ENCODE measurements around the gene SAG.
A peak's percentile ranks its signal among the peaks of the same experiment; 100 is the strongest.
"Not testable (repeated sequence)": the region's sequence is repeated elsewhere in the genome, so short reads cannot be mapped to it uniquely, and the experiment has no call there.

Gene SAG

GRCh38 chr2:233369897-233370685 is 62.5 kb downstream of the SAG start:
- intact Hi-C loops (cut with DNase I) = no loop called here
- DNase-seq = no peak

DNA sequence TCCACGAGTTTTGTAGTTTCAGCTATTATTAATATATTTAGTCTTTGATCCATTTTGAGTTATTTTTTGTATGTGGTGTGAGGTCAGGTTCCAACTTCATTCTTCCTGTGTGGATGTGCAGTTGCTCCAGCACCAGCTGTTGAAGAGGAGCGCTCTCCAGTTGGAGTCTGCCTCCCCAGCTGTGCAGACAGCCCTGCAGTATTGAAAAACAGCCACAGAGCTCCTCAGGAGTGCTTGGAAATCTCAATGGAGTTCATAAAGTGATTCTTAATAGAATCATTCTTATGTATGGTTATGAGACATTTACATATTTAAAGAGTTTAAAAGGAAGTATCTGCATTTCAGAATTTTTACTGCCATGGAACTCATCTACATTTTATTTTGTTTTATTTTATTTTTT is 64.0 kb downstream of the SAG start:
- DNase-seq = no peak

GRCh38 chr2:233372855-233373254 is 65.2 kb downstream of the SAG start:
- DNase-seq = no peak
- intact Hi-C loops (cut with DNase I) = no loop called here

More for the DNA sequence above, 64.0 kb downstream of the SAG start:
- intact Hi-C loops (cut with DNase I) = no loop called here

GRCh38 chr2:233373316-233373715 is 65.7 kb downstream of the SAG start:
- DNase-seq = no peak
- intact Hi-C loops (cut with DNase I) = no loop called here

- DNase-seq; intact Hi-C loops (cut with DNase I): not testable (repeated sequence)
Observed at GRCh38 chr2:233374776-233375175, 67.2 kb downstream of the SAG start.

DNA sequence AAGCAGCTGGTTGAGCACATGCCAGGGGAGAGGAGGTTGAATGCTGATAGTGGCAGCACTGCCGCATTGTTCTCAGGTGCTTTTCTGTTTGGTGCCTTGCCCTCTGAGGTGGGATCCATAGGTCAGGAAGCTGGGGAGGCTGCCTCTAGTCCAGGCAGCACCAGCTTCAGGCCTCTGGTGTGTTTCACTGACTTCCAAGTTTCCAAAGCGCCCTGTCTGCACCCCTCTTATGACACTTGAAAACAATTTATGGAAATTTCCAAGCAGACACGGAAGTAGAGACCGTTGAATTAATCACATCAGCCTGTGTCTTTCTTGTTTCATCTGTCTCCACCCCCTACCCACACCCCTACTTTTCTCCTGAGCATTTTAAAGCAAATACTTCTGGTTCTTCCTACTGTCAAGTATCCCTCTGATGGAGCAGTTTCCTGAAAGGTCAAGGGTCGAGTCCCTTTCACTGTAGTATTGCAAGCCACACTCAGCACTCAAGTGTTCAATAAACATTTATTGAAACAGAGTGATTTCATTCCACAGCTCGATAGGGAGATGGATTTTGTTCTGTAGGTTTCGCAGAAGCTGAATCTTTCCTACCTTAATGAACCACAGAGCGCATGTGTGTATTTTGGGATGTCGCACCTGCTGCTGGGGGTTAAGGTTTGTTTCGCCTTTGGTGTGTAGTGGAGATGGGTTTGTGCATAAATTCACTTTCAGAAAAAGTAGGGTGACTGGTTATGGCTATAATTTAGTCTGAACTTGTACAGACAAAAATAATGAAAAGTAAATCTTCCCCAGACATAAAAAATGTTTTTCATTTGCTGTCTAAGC is 68.1 kb downstream of the SAG start:
- no peak for DNase-seq
- intact Hi-C loops (cut with DNase I) = no loop called here

GRCh38 chr2:233379034-233379433 is 71.4 kb downstream of the SAG start:
- no peak for DNase-seq
- intact Hi-C loops (cut with DNase I) = no loop called here

DNA sequence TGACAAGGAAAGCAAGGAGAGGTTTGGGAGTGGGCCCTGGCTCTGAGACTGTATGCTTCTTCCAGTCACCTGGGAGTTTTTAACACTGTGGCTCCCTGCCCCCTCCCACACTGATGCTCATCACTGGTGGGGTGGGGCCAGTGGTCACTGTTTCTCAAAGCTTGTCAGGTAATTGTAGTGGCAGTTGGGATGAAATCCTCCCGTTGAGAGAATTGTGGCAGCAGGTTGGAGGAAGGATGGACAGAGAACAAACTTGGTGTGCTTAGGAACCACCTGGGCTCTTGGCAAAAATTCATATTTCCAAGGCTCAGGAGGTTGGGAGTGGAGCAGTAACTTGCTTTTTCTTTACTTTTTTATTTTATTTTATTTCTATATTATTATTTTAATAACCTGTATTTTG is 71.8 kb downstream of the SAG start:
- DNase-seq = no peak
- intact Hi-C loops (cut with DNase I) = no loop called here

- no peak for DNase-seq
- intact Hi-C loops (cut with DNase I) = loop anchor here (10.0 kb wide), 1 partner anchor 64 kb away; no protein-coding TSS in a partner anchor
Observed at GRCh38 chr2:233380132-233380895, 72.7 kb downstream of the SAG start.

DNA sequence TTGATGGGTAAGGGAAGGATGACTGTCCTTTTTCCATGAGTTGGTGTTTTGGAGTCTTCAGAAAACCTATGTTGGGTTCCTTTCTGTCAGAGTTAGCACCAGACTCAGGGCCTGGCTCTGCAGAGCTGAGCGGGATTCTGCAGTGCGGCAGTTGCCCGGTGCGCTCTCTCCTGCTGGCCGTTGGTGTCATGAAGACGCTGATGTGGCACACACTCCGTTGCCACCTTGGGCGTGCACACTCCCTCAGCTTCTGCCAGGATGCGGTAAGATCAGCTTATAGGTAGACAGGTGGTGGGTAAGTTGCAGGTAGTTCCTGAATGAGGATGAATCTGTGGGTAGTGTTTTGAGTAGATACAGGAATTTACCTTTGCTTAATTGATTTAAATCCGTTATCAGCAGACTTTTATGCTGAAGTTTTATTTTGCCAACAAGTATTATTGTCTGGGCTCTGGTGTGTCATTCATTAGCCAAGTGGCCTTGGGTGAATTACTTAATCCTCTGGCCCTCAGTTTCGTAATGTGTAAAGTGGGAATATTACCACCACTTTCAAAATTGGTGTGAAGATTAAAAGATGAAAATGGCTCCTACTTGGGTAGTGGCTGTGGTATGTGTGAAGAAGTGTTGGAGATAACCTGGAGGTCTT is 73.5 kb downstream of the SAG start:
- no peak for DNase-seq
- intact Hi-C loops (cut with DNase I) = loop anchor here (10.0 kb wide), 1 partner anchor 64 kb away; no protein-coding TSS in a partner anchor

DNA sequence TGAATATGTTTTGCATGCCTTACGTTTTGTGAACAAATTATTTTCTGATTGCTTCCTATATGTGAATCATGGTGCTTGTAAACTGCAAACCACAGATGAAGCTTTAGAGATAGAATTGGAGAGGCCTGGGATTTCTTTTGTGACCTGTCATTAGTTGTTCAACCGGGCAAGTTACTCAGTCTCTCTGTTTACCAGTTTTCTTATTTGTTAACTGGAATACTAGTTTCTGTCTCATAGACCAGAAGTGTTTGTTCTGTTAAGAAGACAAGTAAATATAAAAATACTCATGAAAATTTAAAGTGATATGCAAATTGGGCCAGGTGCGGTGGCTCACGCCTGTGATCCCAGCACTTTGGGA is 74.0 kb downstream of the SAG start:
- intact Hi-C loops (cut with DNase I) = loop anchor here (10.0 kb wide), 1 partner anchor 63 kb away; no protein-coding TSS in a partner anchor

DNA sequence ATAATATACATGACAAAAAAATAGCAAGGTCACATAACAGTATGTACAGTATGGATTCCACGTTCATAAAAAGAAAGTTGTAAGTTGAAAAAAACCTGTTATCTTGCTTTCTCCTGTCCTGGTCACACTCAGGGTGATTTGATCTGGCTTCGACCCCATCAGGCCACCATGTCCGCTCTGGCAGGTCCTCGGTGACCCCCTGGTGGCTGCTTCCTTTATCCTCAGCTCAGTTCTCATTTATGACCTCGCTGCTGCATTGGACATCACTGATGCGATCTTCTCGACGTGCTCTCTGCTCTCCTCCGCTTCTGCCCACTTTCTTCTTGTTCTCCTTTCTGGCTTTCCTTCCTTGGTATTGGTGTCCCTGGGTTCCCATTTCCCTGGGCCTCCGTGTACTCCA is 76.4 kb downstream of the SAG start:
- DNase-seq = peak in 1 of 10 donors; percentile 37
- intact Hi-C loops (cut with DNase I) = loop anchor here (10.0 kb wide), 1 partner anchor 61 kb away; no protein-coding TSS in a partner anchor

More for the DNA sequence above, 74.0 kb downstream of the SAG start:
- no peak for DNase-seq

DNA sequence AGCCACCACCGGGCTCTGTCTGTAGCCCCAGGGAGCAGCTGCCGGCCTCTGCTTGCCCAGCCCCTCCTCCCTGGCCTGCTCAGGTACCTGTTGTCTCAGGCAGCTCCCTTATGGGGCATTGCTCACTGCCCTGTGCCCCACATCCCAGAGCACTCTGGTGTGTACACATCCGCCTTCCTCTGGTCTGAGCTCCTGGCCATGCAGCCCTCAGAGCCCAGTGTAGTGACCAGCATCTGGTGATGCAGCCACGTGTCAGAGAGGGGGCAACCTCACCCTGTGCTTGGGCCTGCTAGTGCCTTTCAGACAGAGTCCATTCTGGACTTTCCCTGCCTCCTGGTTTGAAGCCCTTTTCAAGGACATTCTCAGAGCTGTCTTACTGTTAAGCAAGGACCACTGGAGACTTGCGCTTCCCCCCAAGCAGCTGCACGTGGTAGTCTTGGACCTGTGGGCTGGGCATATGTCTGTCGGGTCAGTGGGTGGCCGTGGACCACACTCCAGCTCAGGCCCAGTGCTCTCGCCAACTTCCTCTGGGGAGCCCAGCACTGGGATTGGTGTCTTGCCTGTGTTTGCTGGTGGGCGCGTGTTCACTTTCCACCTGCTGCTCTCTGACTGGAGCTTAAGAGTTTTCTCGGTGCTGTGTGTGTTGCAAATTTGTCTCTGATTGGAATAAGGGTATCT is 77.3 kb downstream of the SAG start:
- peak in 1 of 10 donors; percentile 30 for DNase-seq
- intact Hi-C loops (cut with DNase I) = loop anchor here (10.0 kb wide), 1 partner anchor 60 kb away; no protein-coding TSS in a partner anchor

DNA sequence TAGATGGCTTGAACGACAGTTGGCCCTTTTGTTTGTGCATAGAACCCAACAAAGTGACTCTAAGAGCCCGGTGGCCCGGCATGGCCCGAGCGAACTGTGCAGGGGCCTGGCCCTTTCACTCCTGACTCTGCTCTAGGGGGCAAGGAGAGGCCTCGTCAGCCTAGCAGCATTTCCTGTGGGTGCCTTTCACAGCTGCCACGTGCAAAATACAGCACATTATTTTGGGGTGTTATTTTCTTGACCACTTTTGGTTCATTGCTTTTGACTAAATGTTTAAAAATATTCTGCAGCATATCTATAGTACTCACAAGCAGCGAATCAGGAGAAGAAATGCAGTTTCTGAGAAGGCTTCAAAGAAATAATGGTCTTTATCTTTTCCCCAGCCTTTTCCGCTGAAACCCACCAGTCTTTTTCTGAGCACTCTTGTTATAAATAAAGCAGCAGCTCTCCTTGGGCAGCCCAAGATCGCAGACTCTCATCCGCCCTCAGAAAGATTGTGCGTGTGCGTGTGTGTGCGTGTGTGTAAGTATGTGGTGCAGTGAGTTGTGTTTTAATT is 78.0 kb downstream of the SAG start:
- DNase-seq = no peak
- intact Hi-C loops (cut with DNase I) = loop anchor here (10.0 kb wide), 1 partner anchor 59 kb away; no protein-coding TSS in a partner anchor

DNA sequence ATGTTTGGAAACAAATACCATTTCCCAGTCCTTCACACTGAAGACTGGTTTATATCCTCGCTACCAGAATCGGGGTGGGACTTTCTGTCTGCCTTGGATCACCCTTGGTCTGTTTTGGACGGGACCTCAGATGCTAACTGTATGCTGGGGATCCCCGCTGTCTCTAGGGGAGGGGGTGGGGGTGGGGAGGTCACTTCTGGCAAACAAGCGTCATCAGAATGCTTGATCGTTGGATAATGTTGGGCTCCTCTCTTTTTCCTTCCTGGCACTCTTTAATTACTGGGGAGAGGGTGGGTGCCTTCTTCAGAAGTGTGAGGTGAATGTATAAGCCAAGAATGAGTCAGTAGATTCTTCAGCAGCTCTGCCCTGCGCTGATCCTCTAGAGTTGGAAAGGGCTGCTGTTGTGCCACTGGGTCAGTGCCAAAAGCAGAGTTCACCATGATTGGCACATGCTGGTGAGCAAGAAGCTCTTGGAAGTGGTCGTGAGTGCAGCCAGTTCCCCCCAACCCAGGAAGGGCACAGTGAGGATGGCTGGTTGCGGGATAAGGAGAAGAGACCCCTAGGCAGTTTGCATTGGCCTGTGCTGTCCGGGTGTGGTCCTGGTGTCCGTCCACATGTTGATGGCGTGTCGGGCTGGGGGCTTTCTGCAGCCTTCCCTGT is 78.9 kb downstream of the SAG start:
- intact Hi-C loops (cut with DNase I) = loop anchor here (10.0 kb wide), 1 partner anchor 58 kb away; no protein-coding TSS in a partner anchor
- no peak for DNase-seq

- intact Hi-C loops (cut with DNase I) = loop anchor here (10.0 kb wide), 1 partner anchor 58 kb away; no protein-coding TSS in a partner anchor
- DNase-seq = no peak
Observed at GRCh38 chr2:233387225-233387624, 79.6 kb downstream of the SAG start.

- intact Hi-C loops (cut with DNase I) = loop anchor here (10.0 kb wide), 1 partner anchor 57 kb away; no protein-coding TSS in a partner anchor
- DNase-seq = peak; percentile 75 to 96 (median 81)
Observed at GRCh38 chr2:233387667-233388528, 80.3 kb downstream of the SAG start.

Data from posterior cingulate gyrus (tissue), 11 donors.